ENCODE results near the gene FMN1. TPM values are rescaled to one million over a fixed set of nuclear protein-coding genes. Genes with fewer than 3 reads are reported as not detected.
A peak's percentile ranks its signal among the peaks of the same experiment; 100 is the strongest.

Gene FMN1
- polyA plus RNA-seq, 3 donors: 0.28 to 3.7 (median 0.34) TPM

GRCh38 chr15:33132722-33133345 is 61.7 kb downstream of the FMN1 start:
- peaks cover 31% of the 10 kb centered on the region for H3K4me1 Mint-ChIP-seq
- Histone ChIP-seq H3K4me3 (replicated peaks in 1 of 3; ENCODE audit: low read depth in 2 of 3, low read length in 3 of 3) (no peak overlapping the region), H3K27ac (ENCODE audit: low read depth in 1 of 2, low read length in 2 of 2) (no peak overlapping the region), H4K20me1 (ENCODE audit: insufficient read depth, low read length) (no peaks in the 10 kb centered on the region), H3K27me3 (ENCODE audit: control insufficient read depth in 2 of 2, insufficient read depth in 2 of 2, low read length in 2 of 2) (no peaks in the 10 kb centered on the region), H3K9me3 (replicated peaks in 1 of 2; ENCODE audit: control insufficient read depth in 1 of 2, insufficient read depth in 1 of 2, low read length in 2 of 2) (peaks cover 0 to 3% of the 10 kb centered on the region in 2 donors), H3K79me2 (ENCODE audit: insufficient read depth, low read length) (peaks cover 5% of the 10 kb centered on the region), H3K9ac (ENCODE audit: insufficient read depth, low read length, poor library complexity, severe bottlenecking) (no peak overlapping the region), H3K4me1 (ENCODE audit: control insufficient read depth in 1 of 2, insufficient read depth in 2 of 2, low read length in 2 of 2) (peaks cover 27 to 29% of the 10 kb centered on the region in 2 donors), H2AFZ (ENCODE audit: insufficient read depth, low read depth, low read length, poor library complexity, severe bottlenecking) (no peak overlapping the region), H3K4me2 (replicated peaks; ENCODE audit: extremely low read depth, low read length, poor library complexity, severe bottlenecking) (no peak overlapping the region), H3K36me3 (replicated peaks in 1 of 2; ENCODE audit: control insufficient read depth in 1 of 2, insufficient read depth in 2 of 2, low read length in 2 of 2) (no peaks in the 10 kb centered on the region)
- H3K27me3 Mint-ChIP-seq (ENCODE audit: low read depth in 3 of 3): peaks cover 0 to 2% (median 2%) of the 10 kb centered on the region in 3 donors
- DNase-seq: peak; percentile 25 to 44 (median 44)
- peaks cover 0 to 6% (median 4%) of the 10 kb centered on the region in 7 donors for H3K9me3 Mint-ChIP-seq
- intact Hi-C loops (cut with micrococcal nuclease): no loop called here
- peak overlapping the region in 1 of 7 donors; percentile 64 for H3K27ac Mint-ChIP-seq
- H3K4me3 Mint-ChIP-seq: no peak overlapping the region
- H3K36me3 Mint-ChIP-seq: peaks cover 0 to 14% of the 10 kb centered on the region in 2 donors
- WGBS (ENCODE audit: insufficient coverage): 40% methylated on average over 1 of the region's 3 CpGs
- peak; percentile 65 for TF ChIP-seq CTCF (IDR thresholded peaks at IDR 0.05)

GRCh38 chr15:33132233-33132580 is 62.3 kb downstream of the FMN1 start:
- H3K27me3 Mint-ChIP-seq (ENCODE audit: low read depth in 3 of 3): peaks cover 0 to 2% (median 2%) of the 10 kb centered on the region in 3 donors
- no peak overlapping the region for H3K27ac ChIP-seq (ENCODE audit: low read depth in 1 of 2, low read length in 2 of 2)
- peaks cover 0 to 9% of the 10 kb centered on the region in 2 donors for H3K36me3 Mint-ChIP-seq
- no peaks in the 10 kb centered on the region for H4K20me1 ChIP-seq (ENCODE audit: insufficient read depth, low read length)
- no peak overlapping the region for H3K9ac ChIP-seq (ENCODE audit: insufficient read depth, low read length, poor library complexity, severe bottlenecking)
- TF ChIP-seq CTCF (IDR thresholded peaks at IDR 0.05): no peak
- H3K27ac Mint-ChIP-seq: no peak overlapping the region
- H3K79me2 ChIP-seq (ENCODE audit: insufficient read depth, low read length): peaks cover 5% of the 10 kb centered on the region
- no peak overlapping the region for H3K4me2 ChIP-seq (replicated peaks; ENCODE audit: extremely low read depth, low read length, poor library complexity, severe bottlenecking)
- no peak overlapping the region for H3K4me3 Mint-ChIP-seq
- peaks cover 32% of the 10 kb centered on the region for H3K4me1 Mint-ChIP-seq
- peaks cover 0 to 3% of the 10 kb centered on the region in 2 donors for H3K9me3 ChIP-seq (replicated peaks in 1 of 2; ENCODE audit: control insufficient read depth in 1 of 2, insufficient read depth in 1 of 2, low read length in 2 of 2)
- WGBS (ENCODE audit: insufficient coverage): 82% methylated on average over 1 of the region's 3 CpGs
- H3K27me3 ChIP-seq (ENCODE audit: control insufficient read depth in 2 of 2, insufficient read depth in 2 of 2, low read length in 2 of 2): no peaks in the 10 kb centered on the region
- intact Hi-C loops (cut with micrococcal nuclease): no loop called here
- no peak for DNase-seq
- H3K36me3 ChIP-seq (replicated peaks in 1 of 2; ENCODE audit: control insufficient read depth in 1 of 2, insufficient read depth in 2 of 2, low read length in 2 of 2): no peaks in the 10 kb centered on the region
- H3K9me3 Mint-ChIP-seq: peaks cover 0 to 6% (median 4%) of the 10 kb centered on the region in 7 donors
- H2AFZ ChIP-seq (ENCODE audit: insufficient read depth, low read depth, low read length, poor library complexity, severe bottlenecking): no peak overlapping the region
- no peak overlapping the region for H3K4me3 ChIP-seq (replicated peaks in 1 of 3; ENCODE audit: low read depth in 2 of 3, low read length in 3 of 3)
- H3K4me1 ChIP-seq (ENCODE audit: control insufficient read depth in 1 of 2, insufficient read depth in 2 of 2, low read length in 2 of 2): peaks cover 30 to 34% of the 10 kb centered on the region in 2 donors
